Measurements from ENCODE around the gene GNA12. TPM values are rescaled to one million over a fixed set of nuclear protein-coding genes. Genes with fewer than 3 reads are reported as not detected.

The GNA12 gene
- total and polyA plus RNA-seq, 4 donors = 3.7 to 19.0 (median 11.3) TPM

DNA sequence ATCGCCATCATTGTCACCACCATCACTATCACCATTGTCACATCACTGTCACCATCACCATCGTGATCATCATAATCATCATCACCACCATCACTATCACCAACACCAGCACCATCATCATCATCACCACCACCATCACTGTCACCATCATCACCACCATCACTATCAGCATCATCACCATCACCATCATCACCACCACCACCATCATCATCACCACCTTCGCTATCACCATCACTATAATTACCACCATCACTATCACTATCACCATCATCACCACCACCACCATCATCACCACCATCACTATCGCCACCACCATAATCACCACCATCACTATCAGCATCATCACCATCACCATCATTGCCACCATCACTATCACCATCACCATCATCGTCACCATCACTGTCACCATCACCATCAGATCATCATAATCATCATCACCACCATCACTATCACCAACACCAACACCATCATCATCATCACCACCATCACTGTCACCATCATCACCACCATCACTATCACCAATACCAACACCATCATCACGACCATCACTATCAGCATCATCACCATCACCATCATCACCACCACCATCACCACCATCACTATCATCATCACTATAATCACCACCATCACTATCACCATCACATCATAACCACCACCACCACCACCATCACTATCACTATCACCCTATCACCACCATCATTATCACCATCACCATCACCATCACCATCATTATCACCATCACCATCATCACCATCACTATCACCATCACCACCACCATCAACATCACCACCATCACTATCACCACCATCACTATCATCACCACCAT, 6.0 kb upstream of the GNA12 start:
- H3K27ac ChIP-seq (ENCODE audit: low read depth in 1 of 2, low read length in 2 of 2) = no peak overlapping the region
- 96% methylated on average over 6 of the region's 6 CpGs for WGBS
- no peaks in the 10 kb centered on the region for H3K9me3 ChIP-seq (ENCODE audit: control insufficient read depth in 4 of 4, low read length in 3 of 4)
- H3K4me1 ChIP-seq (ENCODE audit: control insufficient read depth in 4 of 4, insufficient read depth in 4 of 4, low read length in 3 of 4) = no peaks in the 10 kb centered on the region
- H3K9ac ChIP-seq (ENCODE audit: low read depth in 1 of 2, low read length in 2 of 2) = no peak overlapping the region
- no peak for DNase-seq (ENCODE audit: low spot score)
- TF ChIP-seq, protein P1, sequence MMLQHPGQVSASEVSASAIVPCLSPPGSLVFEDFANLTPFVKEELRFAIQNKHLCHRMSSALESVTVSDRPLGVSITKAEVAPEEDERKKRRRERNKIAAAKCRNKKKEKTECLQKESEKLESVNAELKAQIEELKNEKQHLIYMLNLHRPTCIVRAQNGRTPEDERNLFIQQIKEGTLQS (IDR thresholded peaks at IDR 0.05) = no peak
- TF ChIP-seq NR2F2 (IDR thresholded peaks at IDR 0.05) (no peak), HNF4A (conservative IDR thresholded peaks at IDR 0.05) (no peak), SP1 (IDR thresholded peaks at IDR 0.05) (no peak), EGR1 (IDR thresholded peaks at IDR 0.05; ENCODE audit: low read depth in 2 of 2) (no peak), TAF1 (conservative IDR thresholded peaks at IDR 0.05) (no peak), JUND (IDR thresholded peaks at IDR 0.05) (no peak), RAD21 (IDR thresholded peaks at IDR 0.05) (no peak), FOXA2 (IDR thresholded peaks at IDR 0.05) (no peak), HNF4G (IDR thresholded peaks at IDR 0.05) (no peak), GABPA (IDR thresholded peaks at IDR 0.05 in 1 of 2, conservative IDR thresholded peaks at IDR 0.05 in 1 of 2) (no peak)
- TF ChIP-seq, protein P2, sequence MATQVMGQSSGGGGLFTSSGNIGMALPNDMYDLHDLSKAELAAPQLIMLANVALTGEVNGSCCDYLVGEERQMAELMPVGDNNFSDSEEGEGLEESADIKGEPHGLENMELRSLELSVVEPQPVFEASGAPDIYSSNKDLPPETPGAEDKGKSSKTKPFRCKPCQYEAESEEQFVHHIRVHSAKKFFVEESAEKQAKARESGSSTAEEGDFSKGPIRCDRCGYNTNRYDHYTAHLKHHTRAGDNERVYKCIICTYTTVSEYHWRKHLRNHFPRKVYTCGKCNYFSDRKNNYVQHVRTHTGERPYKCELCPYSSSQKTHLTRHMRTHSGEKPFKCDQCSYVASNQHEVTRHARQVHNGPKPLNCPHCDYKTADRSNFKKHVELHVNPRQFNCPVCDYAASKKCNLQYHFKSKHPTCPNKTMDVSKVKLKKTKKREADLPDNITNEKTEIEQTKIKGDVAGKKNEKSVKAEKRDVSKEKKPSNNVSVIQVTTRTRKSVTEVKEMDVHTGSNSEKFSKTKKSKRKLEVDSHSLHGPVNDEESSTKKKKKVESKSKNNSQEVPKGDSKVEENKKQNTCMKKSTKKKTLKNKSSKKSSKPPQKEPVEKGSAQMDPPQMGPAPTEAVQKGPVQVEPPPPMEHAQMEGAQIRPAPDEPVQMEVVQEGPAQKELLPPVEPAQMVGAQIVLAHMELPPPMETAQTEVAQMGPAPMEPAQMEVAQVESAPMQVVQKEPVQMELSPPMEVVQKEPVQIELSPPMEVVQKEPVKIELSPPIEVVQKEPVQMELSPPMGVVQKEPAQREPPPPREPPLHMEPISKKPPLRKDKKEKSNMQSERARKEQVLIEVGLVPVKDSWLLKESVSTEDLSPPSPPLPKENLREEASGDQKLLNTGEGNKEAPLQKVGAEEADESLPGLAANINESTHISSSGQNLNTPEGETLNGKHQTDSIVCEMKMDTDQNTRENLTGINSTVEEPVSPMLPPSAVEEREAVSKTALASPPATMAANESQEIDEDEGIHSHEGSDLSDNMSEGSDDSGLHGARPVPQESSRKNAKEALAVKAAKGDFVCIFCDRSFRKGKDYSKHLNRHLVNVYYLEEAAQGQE (IDR thresholded peaks at IDR 0.05) = no peak
- TF ChIP-seq, protein P3, sequence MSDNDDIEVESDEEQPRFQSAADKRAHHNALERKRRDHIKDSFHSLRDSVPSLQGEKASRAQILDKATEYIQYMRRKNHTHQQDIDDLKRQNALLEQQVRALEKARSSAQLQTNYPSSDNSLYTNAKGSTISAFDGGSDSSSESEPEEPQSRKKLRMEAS (IDR thresholded peaks at IDR 0.05) = no peak
- TF ChIP-seq, protein P4, sequence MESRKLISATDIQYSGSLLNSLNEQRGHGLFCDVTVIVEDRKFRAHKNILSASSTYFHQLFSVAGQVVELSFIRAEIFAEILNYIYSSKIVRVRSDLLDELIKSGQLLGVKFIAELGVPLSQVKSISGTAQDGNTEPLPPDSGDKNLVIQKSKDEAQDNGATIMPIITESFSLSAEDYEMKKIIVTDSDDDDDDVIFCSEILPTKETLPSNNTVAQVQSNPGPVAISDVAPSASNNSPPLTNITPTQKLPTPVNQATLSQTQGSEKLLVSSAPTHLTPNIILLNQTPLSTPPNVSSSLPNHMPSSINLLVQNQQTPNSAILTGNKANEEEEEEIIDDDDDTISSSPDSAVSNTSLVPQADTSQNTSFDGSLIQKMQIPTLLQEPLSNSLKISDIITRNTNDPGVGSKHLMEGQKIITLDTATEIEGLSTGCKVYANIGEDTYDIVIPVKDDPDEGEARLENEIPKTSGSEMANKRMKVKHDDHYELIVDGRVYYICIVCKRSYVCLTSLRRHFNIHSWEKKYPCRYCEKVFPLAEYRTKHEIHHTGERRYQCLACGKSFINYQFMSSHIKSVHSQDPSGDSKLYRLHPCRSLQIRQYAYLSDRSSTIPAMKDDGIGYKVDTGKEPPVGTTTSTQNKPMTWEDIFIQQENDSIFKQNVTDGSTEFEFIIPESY (IDR thresholded peaks at IDR 0.05) = no peak
- TF ChIP-seq, protein P5, sequence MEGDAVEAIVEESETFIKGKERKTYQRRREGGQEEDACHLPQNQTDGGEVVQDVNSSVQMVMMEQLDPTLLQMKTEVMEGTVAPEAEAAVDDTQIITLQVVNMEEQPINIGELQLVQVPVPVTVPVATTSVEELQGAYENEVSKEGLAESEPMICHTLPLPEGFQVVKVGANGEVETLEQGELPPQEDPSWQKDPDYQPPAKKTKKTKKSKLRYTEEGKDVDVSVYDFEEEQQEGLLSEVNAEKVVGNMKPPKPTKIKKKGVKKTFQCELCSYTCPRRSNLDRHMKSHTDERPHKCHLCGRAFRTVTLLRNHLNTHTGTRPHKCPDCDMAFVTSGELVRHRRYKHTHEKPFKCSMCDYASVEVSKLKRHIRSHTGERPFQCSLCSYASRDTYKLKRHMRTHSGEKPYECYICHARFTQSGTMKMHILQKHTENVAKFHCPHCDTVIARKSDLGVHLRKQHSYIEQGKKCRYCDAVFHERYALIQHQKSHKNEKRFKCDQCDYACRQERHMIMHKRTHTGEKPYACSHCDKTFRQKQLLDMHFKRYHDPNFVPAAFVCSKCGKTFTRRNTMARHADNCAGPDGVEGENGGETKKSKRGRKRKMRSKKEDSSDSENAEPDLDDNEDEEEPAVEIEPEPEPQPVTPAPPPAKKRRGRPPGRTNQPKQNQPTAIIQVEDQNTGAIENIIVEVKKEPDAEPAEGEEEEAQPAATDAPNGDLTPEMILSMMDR (IDR thresholded peaks at IDR 0.05; ENCODE audit: low read depth, low read length, missing input control) = no peak
- no peaks in the 10 kb centered on the region for H3K36me3 ChIP-seq (ENCODE audit: control insufficient read depth in 4 of 4, insufficient read depth in 3 of 4, low read depth in 1 of 4, low read length in 3 of 4)
- no peak overlapping the region for H3K4me3 ChIP-seq (ENCODE audit: low read depth in 1 of 3, low read length in 3 of 3)
- H3K27me3 ChIP-seq (ENCODE audit: control insufficient read depth in 4 of 4, insufficient read depth in 4 of 4, low read length in 3 of 4) = no peaks in the 10 kb centered on the region

Measured in liver (tissue), 9 donors.